GM18520 (cell line): ENCODE results near the gene SLC24A3.

Experiments
- ATAC-seq: cut with Tn5 transposase; IDR thresholded peaks from one replicate; pipeline ENCODE4 v1.9.1; 2021; ENCODE audit not compliant: unreplicated experiment

The SLC24A3 gene

GRCh38 chr20:19419396-19419795 lies 207.0 kb downstream of the SLC24A3 start:
- no peak for ATAC-seq

GRCh38 chr20:19423097-19423899 lies 210.9 kb downstream of the SLC24A3 start:
- no peak for ATAC-seq

- ATAC-seq: no peak
Measured at GRCh38 chr20:19423900-19424620, 211.6 kb downstream of the SLC24A3 start.

GRCh38 chr20:19426356-19426755 lies 213.9 kb downstream of the SLC24A3 start:
- ATAC-seq: no peak

GRCh38 chr20:19427480-19427879 lies 215.0 kb downstream of the SLC24A3 start:
- ATAC-seq: no peak

- ATAC-seq: no peak
Measured at GRCh38 chr20:19427913-19428312, 215.5 kb downstream of the SLC24A3 start.

- ATAC-seq: no peak
Measured at GRCh38 chr20:19428324-19428723, 215.9 kb downstream of the SLC24A3 start.

GRCh38 chr20:19429538-19429937 lies 217.1 kb downstream of the SLC24A3 start:
- no peak for ATAC-seq

GRCh38 chr20:19430641-19431315 lies 218.3 kb downstream of the SLC24A3 start:
- ATAC-seq: no peak

DNA sequence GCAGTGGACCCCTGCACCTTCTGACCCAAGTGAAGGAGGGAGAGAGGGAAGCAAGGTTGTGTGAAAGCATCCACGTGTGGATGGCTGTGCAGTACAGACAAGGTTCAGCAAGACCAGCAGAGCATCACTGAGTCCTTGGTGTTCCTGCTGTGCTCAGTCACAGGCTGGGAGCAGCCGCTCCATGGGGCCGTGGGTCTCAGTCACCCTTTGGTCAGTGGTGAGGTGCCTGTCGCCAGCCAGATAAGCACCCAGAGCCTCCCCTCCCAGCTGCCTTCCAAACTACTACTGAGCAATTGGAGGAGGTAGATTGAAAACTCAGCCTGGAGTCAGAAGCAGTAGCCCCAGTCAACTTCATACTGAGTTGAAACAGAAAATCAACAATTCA lies 218.9 kb downstream of the SLC24A3 start:
- no peak for ATAC-seq

GRCh38 chr20:19431906-19432305 lies 219.5 kb downstream of the SLC24A3 start:
- no peak for ATAC-seq

GRCh38 chr20:19433371-19434350 lies 221.2 kb downstream of the SLC24A3 start:
- ATAC-seq: no peak

- no peak for ATAC-seq
Measured at GRCh38 chr20:19435316-19435715, 222.9 kb downstream of the SLC24A3 start.

DNA sequence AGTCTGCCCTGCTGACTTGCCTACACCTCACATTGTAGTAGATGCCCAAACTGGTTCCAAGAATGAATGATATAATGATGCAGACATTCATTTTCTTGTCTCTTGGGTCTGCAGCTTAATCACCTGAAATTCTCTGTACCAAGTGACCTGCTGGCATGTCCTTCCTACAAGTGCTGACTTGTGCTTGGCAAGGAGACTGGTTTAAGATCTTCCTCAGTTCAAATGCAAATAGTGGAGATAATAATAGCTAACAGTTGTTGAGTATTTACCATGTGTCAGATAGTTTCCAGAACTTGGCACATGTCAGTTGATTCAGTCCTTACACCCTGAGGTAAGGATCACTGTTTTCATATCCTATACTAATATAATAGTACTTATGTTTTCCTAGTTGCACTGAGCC lies 223.4 kb downstream of the SLC24A3 start:
- ATAC-seq: no peak

- ATAC-seq: no peak
Measured at GRCh38 chr20:19438488-19438887, 226.0 kb downstream of the SLC24A3 start.

- ATAC-seq: no peak
Measured at GRCh38 chr20:19440660-19441527, 228.5 kb downstream of the SLC24A3 start.

GRCh38 chr20:19446246-19446645 lies 233.8 kb downstream of the SLC24A3 start:
- no peak for ATAC-seq

GRCh38 chr20:19448632-19449031 lies 236.2 kb downstream of the SLC24A3 start:
- ATAC-seq: no peak

GRCh38 chr20:19449051-19449450 lies 236.6 kb downstream of the SLC24A3 start:
- ATAC-seq: no peak
